ENCODE data around the gene TMEM150C. TPM values are rescaled to one million over a fixed set of nuclear protein-coding genes. Genes with fewer than 3 reads are reported as not detected.

The TMEM150C gene
- total and polyA plus RNA-seq, 2 of the 8 experiments (the other 6 are each of a cell fraction or from before 2014, with no cell fraction given): 1.5 to 1.7 TPM

DNA sequence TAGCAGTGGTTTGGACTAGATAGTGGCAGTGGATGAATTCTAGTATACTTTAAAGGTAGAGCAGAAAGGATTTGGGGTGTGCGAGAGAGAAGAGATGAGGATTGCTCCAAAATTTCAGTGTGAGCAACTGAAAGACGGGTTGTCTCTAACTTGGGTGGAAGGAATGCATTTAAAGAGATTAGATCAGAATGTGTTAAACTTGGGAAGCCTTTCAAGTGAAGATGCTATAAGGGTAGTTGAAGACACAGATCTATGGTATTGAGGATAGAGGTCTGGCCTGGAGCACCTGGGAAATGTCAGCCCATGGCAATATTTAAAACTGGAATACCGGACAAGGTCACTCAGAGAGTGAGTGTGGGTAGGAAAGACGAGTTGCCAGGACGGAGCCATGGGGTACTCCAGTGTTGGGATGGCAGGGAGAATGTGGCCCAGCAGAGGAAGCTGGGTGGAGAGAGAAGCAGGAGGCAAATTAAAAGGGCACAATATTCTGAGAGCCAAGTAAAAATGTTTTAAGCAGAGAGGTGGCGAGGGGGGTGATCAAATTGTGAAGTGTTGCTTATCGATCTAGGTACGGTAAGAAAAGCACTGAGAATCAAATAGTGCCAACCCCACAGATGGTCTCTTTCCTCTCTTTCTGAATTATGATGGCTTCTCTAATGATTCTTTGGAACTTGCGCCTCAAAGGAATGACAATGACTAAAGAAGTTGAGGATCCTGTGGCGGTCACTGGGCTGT, 80.8 kb downstream of the TMEM150C start:
- WGBS, 2 experiments (ENCODE audit: extremely low coverage in 1 of 2, insufficient coverage in 1 of 2, insufficient read length in 1 of 2, insufficient replicate concordance in 2 of 2, low coverage in 1 of 2, low lambda C conversion rate in 2 of 2, missing lambda C conversion rate in 1 of 2): 94% methylated on average over 10 of the region's 10 CpGs; no CpG with 5 or more reads in 1 of the 2 experiments
- Histone ChIP-seq H3K56ac (replicated peaks; ENCODE audit: insufficient read length, low read depth, low read length) (no peak overlapping the region), H3K18ac (ENCODE audit: extremely low read depth, low read length) (no peak overlapping the region), H4K20me1 (replicated peaks in 1 of 2; ENCODE audit: control insufficient read depth in 1 of 2, insufficient read depth in 2 of 2, low read length in 2 of 2) (no peaks in the 10 kb centered on the region), H4K5ac (ENCODE audit: insufficient read length, low read depth, low read length) (no peak overlapping the region), H3K4me1 (replicated peaks in 1 of 4; ENCODE audit: control insufficient read depth in 3 of 4, insufficient read depth in 4 of 4, low read length in 3 of 4) (no peaks in the 10 kb centered on the region), H3K27ac (ENCODE audit: low read depth, low read length) (no peak overlapping the region), H3K4me3 (ENCODE audit: extremely low read depth in 1 of 4, insufficient read depth in 2 of 4, low read depth in 3 of 4, low read length in 4 of 4) (no peak overlapping the region), H3K4me2 (ENCODE audit: insufficient read depth in 1 of 2, low read depth in 2 of 2, low read length in 2 of 2) (no peak overlapping the region), H3K23me2 (ENCODE audit: low read depth, low read length) (no peaks in the 10 kb centered on the region), H2BK120ac (replicated peaks; ENCODE audit: low read depth, low read length) (no peak overlapping the region), H2BK15ac (ENCODE audit: low read length) (no peak overlapping the region), H3K9ac (replicated peaks in 1 of 4; ENCODE audit: extremely low read depth in 1 of 4, low read depth in 3 of 4, low read length in 3 of 4) (no peak overlapping the region), H2AK5ac (ENCODE audit: low read depth, low read length) (no peak overlapping the region), H3K36me3 (ENCODE audit: control insufficient read depth in 2 of 4, insufficient read depth in 4 of 4, low read length in 3 of 4) (no peaks in the 10 kb centered on the region), H3K4ac (replicated peaks; ENCODE audit: insufficient read length, low read depth, low read length) (no peak overlapping the region), H3K79me2 (ENCODE audit: control insufficient read depth in 1 of 2, insufficient read depth in 2 of 2, low read length in 2 of 2) (no peaks in the 10 kb centered on the region), H3K9me3 (ENCODE audit: insufficient read depth in 2 of 2, low read depth in 1 of 2, low read length in 1 of 2) (peaks cover 0 to 3% of the 10 kb centered on the region in 2 experiments; a peak in 1 of 4 replicates), H2BK5ac (ENCODE audit: low read depth, low read length) (no peak overlapping the region), H2BK12ac (ENCODE audit: low read depth, low read length) (no peak overlapping the region), H4K8ac (ENCODE audit: extremely low read depth, insufficient read depth, low read length) (no peak overlapping the region), H3K23ac (ENCODE audit: insufficient read length) (no peak overlapping the region), H3K14ac (ENCODE audit: insufficient read length) (no peak overlapping the region), H3K79me1 (ENCODE audit: low read depth, low read length) (no peaks in the 10 kb centered on the region), H2BK20ac (ENCODE audit: low read length) (no peak overlapping the region), H4K91ac (replicated peaks; ENCODE audit: insufficient read length, low read length) (no peak overlapping the region), H3K27me3 (replicated peaks in 1 of 4; ENCODE audit: control insufficient read depth in 3 of 4, extremely low read depth in 1 of 4, insufficient read depth in 3 of 4, low read length in 3 of 4) (no peaks in the 10 kb centered on the region), H2AFZ (ENCODE audit: low read length) (no peak overlapping the region)
- DNase-seq (ENCODE audit: low read depth in 1 of 2, low spot score in 2 of 2) (no peak), FAIRE-seq (no peak)
- ChIA-PET CTCF (ENCODE audit: partially characterized antibody) (interaction anchor here (0.9 to 1.2 kb wide), 3 partner anchors 8 to 258 kb away, joined by 3 to 4 read pairs (median 3); no protein-coding TSS in a partner anchor), POLR2A (ENCODE audit: partially characterized antibody) (interaction anchor here (1.4 to 1.7 kb wide), 2 partner anchors 9 to 16 kb away, joined by 3 to 7 read pairs; no protein-coding TSS in a partner anchor)
- no peak for TF ChIP-seq HDAC2 (IDR thresholded peaks at IDR 0.05; ENCODE audit: borderline replicate concordance in 1 of 2, low read depth in 2 of 2, low read length in 2 of 2)
- TF ChIP-seq SIX5 (IDR thresholded peaks at IDR 0.05; ENCODE audit: low read depth, low read length): no peak
- no peak for TF ChIP-seq SIRT6 (IDR thresholded peaks at IDR 0.05; ENCODE audit: low read length)
- TF ChIP-seq, protein P1, sequence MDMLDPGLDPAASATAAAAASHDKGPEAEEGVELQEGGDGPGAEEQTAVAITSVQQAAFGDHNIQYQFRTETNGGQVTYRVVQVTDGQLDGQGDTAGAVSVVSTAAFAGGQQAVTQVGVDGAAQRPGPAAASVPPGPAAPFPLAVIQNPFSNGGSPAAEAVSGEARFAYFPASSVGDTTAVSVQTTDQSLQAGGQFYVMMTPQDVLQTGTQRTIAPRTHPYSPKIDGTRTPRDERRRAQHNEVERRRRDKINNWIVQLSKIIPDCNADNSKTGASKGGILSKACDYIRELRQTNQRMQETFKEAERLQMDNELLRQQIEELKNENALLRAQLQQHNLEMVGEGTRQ (IDR thresholded peaks at IDR 0.05; ENCODE audit: low read length): no peak
- no peak for TF ChIP-seq POLR2AphosphoS5 (IDR thresholded peaks at IDR 0.05; ENCODE audit: low read depth, low read length)
- TF ChIP-seq CBX5 (IDR thresholded peaks at IDR 0.05; ENCODE audit: low read depth, low read length): no peak
- no peak for TF ChIP-seq BACH1 (IDR thresholded peaks at IDR 0.05; ENCODE audit: low read length)
- no peak for TF ChIP-seq TBP (IDR thresholded peaks at IDR 0.05; ENCODE audit: low read depth, low read length)
- TF ChIP-seq RXRA (IDR thresholded peaks at IDR 0.05; ENCODE audit: insufficient read depth, low read depth, low read length): no peak
- TF ChIP-seq SP4 (IDR thresholded peaks at IDR 0.05; ENCODE audit: low read length): no peak
- no peak for TF ChIP-seq NRF1 (IDR thresholded peaks at IDR 0.05; ENCODE audit: low read depth, low read length)
- no peak for TF ChIP-seq POU5F1 (IDR thresholded peaks at IDR 0.05; ENCODE audit: low read depth, low read length)

Data from H1 (cell line).